MM.1S (cell line): ENCODE measurements around the gene MAPKAPK5.

Source experiments
- DNase-seq: peaks from one replicate; pipeline ENCODE4 v3.0.0-alpha.2; 2015
- H2AFZ ChIP-seq: fragments of 300-600 bp; sonication (generic); 2 replicates; pipeline ENCODE4 v1.6.0; 2016; ENCODE audit warnings: antibody characterized with exemption, low read length
- H3F3A ChIP-seq: fragments of 300-600 bp; sonication (generic); 2 replicates; pipeline ENCODE4 v1.6.1; 2016; ENCODE audit warnings: mild to moderate bottlenecking, antibody characterized with exemption, low read length, moderate library complexity, mixed read lengths; ENCODE audit not compliant: insufficient read depth
- H3K27ac ChIP-seq: fragments of 300-600 bp; sonication (generic); 2 replicates; pipeline ENCODE4 v1.5.1; 2016; ENCODE audit warnings: mild to moderate bottlenecking, low read length
- H3K27me3 ChIP-seq: fragments of 300-600 bp; sonication (generic); replicated peaks from 2 replicates; pipeline ENCODE4 v1.6.0; 2016; ENCODE audit warnings: low read length; ENCODE audit not compliant: insufficient read depth
- H3K36me3 ChIP-seq: fragments of 300-600 bp; sonication (generic); replicated peaks from 2 replicates; pipeline ENCODE4 v1.6.1; 2016; ENCODE audit warnings: mild to moderate bottlenecking, low read length, mixed read lengths; ENCODE audit not compliant: insufficient read depth
- H3K4me1 ChIP-seq: fragments of 300-600 bp; sonication (generic); 2 replicates; pipeline ENCODE4 v1.6.1; 2016; ENCODE audit warnings: low read length, mixed read lengths
- H3K4me2 ChIP-seq: fragments of 300-600 bp; sonication (generic); 2 replicates; pipeline ENCODE4 v1.6.0; 2016; ENCODE audit warnings: low read depth, low read length
- H3K4me3 ChIP-seq: fragments of 300-600 bp; sonication (generic); 2 replicates; pipeline ENCODE4 v1.5.1; 2016; ENCODE audit warnings: low read length, mixed read lengths
- H3K79me2 ChIP-seq: fragments of 300-600 bp; sonication (generic); 2 replicates; pipeline ENCODE4 v1.6.1; 2016; ENCODE audit warnings: mixed run types, low read length, mixed read lengths
- H3K9ac ChIP-seq: fragments of 300-600 bp; sonication (generic); 2 replicates; pipeline ENCODE4 v1.6.1; 2016; ENCODE audit warnings: low read length, mixed read lengths
- H3K9me2 ChIP-seq: fragments of 300-600 bp; sonication (generic); replicated peaks from 2 replicates; pipeline ENCODE4 v1.6.1; 2016; ENCODE audit warnings: mild to moderate bottlenecking, low read length, mixed read lengths; ENCODE audit not compliant: insufficient read depth
- H3K9me3 ChIP-seq: fragments of 300-600 bp; sonication (generic); replicated peaks from 2 replicates; pipeline ENCODE4 v1.6.1; 2016; ENCODE audit warnings: mild to moderate bottlenecking, low read length, mixed read lengths; ENCODE audit not compliant: insufficient read depth
- H4K20me1 ChIP-seq: fragments of 300-600 bp; sonication (generic); 2 replicates; pipeline ENCODE4 v1.6.1; 2016; ENCODE audit warnings: mild to moderate bottlenecking, low read length, moderate library complexity, mixed read lengths; ENCODE audit not compliant: insufficient read depth
- EZH2 ChIP-seq: fragments of 300-600 bp; sonication (generic); optimal IDR thresholded peaks from 2 replicates; pipeline ENCODE3; 2017; ENCODE audit warnings: low read depth, mild to moderate bottlenecking, antibody characterized with exemption, low read length, mixed read lengths
- EZH2phosphoT487 ChIP-seq: fragments of 300-600 bp; sonication (generic); IDR thresholded peaks from 2 replicates; pipeline ENCODE4 v1.6.1; 2018; ENCODE audit warnings: antibody characterized with exemption, low read length
- TF ChIP-seq, protein P1 (sequence below): fragments of 300-600 bp; sonication (generic); IDR thresholded peaks from 2 replicates; pipeline ENCODE4 v1.5.1; 2016; ENCODE audit warnings: antibody characterized with exemption, low read length, mixed read lengths

MAPKAPK5 gene

DNA sequence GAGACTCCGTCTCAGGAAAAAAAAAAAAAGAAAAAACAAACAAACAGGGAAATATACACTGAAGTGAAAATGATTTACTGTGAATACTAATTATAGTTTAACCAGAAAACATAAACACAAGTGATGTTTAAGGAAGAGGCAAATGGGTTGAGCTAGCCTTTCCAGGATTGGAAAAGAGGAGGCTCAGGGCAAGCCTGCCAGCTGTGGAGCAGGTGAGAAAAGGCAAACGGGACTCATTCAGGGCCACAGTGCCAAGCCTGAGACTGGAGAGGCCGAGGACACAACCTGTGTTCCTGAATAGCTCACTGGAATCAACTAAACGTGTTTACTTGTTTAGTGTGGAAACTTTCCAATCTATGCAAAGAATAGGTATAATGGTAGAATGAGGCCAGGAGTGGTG, 35.7 kb upstream of the MAPKAPK5 start:
- no peaks in the 10 kb centered on the region for H3F3A ChIP-seq
- H4K20me1 ChIP-seq: no peaks in the 10 kb centered on the region
- H3K36me3 ChIP-seq: no peaks in the 10 kb centered on the region
- H3K9me3 ChIP-seq: no peaks in the 10 kb centered on the region
- no peaks in the 10 kb centered on the region for H3K27me3 ChIP-seq
- no peak overlapping the region for H3K9ac ChIP-seq
- H3K27ac ChIP-seq: no peak overlapping the region
- H3K4me3 ChIP-seq: no peak overlapping the region
- TF ChIP-seq, protein P1, sequence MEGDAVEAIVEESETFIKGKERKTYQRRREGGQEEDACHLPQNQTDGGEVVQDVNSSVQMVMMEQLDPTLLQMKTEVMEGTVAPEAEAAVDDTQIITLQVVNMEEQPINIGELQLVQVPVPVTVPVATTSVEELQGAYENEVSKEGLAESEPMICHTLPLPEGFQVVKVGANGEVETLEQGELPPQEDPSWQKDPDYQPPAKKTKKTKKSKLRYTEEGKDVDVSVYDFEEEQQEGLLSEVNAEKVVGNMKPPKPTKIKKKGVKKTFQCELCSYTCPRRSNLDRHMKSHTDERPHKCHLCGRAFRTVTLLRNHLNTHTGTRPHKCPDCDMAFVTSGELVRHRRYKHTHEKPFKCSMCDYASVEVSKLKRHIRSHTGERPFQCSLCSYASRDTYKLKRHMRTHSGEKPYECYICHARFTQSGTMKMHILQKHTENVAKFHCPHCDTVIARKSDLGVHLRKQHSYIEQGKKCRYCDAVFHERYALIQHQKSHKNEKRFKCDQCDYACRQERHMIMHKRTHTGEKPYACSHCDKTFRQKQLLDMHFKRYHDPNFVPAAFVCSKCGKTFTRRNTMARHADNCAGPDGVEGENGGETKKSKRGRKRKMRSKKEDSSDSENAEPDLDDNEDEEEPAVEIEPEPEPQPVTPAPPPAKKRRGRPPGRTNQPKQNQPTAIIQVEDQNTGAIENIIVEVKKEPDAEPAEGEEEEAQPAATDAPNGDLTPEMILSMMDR: no peak
- no peak for TF ChIP-seq EZH2phosphoT487
- no peak for TF ChIP-seq EZH2
- H3K4me1 ChIP-seq: no peaks in the 10 kb centered on the region
- no peaks in the 10 kb centered on the region for H3K79me2 ChIP-seq
- no peak overlapping the region for H2AFZ ChIP-seq
- H3K9me2 ChIP-seq: no peaks in the 10 kb centered on the region
- DNase-seq: no peak
- no peak overlapping the region for H3K4me2 ChIP-seq

DNA sequence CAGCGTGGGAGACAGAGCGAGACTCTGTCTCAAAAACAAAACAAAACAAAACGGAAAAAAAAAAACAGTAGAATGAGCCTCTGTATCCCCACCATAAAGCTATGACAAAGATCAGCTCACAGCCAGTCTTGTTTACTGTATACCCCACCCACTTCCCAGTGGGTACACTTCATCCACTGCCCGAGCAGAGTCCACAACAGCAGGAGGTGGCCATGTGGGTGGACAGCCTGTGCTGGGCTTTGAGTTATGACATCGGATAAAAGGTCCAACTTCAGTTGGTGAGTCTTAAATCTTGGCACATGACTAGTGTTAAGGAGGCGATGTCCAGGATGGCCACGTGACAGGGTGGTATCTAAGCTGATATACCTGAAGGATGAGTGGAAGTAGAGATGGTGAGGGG, 34.8 kb upstream of the MAPKAPK5 start:
- TF ChIP-seq, protein P1: no peak
- TF ChIP-seq EZH2phosphoT487 (no peak), EZH2 (no peak)
- no peaks in the 10 kb centered on the region for H3K4me1 ChIP-seq
- H3K36me3 ChIP-seq: no peaks in the 10 kb centered on the region
- H2AFZ ChIP-seq: no peak overlapping the region
- no peaks in the 10 kb centered on the region for H3K9me3 ChIP-seq
- H3K9me2 ChIP-seq: no peaks in the 10 kb centered on the region
- DNase-seq: no peak
- no peak overlapping the region for H3K4me3 ChIP-seq
- no peaks in the 10 kb centered on the region for H4K20me1 ChIP-seq
- H3K79me2 ChIP-seq: no peaks in the 10 kb centered on the region
- no peak overlapping the region for H3K27ac ChIP-seq
- no peaks in the 10 kb centered on the region for H3F3A ChIP-seq
- no peak overlapping the region for H3K4me2 ChIP-seq
- H3K27me3 ChIP-seq: no peaks in the 10 kb centered on the region
- H3K9ac ChIP-seq: no peak overlapping the region

DNA sequence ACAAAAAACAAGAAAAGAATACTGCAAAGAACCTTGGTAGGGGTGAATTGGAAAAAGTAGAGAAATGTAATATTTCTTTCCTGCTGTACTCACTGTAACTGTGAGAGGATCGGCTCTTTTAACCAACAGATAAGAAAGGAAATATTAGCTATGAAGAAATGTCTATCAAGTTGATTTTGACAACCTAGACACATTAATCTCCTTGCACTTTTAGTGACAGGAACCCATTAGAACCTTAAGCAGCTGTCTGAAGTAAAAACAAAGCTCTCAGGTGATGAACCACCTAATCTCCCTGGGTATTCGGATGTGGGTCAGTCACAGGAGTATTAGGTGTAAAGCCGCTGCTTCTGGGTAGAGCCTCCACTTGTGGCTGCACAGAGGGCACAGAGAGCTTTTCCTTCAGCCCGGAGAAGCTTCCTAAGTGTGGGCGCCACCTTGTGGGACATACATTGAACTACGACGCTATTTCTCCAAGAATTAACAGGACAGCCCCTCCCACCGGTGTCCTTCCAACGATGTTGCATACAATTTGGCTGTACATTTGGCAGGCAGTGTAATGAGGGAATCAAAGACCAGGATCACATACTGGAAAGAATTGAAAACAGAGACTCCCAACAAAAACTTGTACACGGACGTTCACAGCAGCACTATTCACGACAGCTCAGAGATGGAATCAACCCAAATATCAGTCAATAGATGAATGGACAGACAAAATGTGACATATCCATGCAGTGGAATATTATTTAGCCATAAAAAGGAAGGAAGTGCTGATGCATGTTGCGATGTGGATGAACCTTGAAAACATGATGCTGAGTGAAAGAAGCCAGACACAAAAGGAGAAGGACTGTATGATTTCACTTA, 28.9 kb upstream of the MAPKAPK5 start:
- Histone ChIP-seq H3K27me3 (no peaks in the 10 kb centered on the region), H2AFZ (0 out of 2 replicates have a peak overlapping the region, but pooled peaks have one; percentile 37), H3K4me2 (peak overlapping the region; percentile 34; the same call in 1 of the 2 replicates), H3K9me2 (no peaks in the 10 kb centered on the region), H3K9me3 (no peaks in the 10 kb centered on the region), H3K27ac (no peak overlapping the region), H3K4me1 (no peaks in the 10 kb centered on the region), H4K20me1 (no peaks in the 10 kb centered on the region), H3K9ac (no peak overlapping the region), H3K36me3 (no peaks in the 10 kb centered on the region), H3K4me3 (no peak overlapping the region), H3K79me2 (no peaks in the 10 kb centered on the region), H3F3A (no peaks in the 10 kb centered on the region)
- TF ChIP-seq, protein P1: peak; percentile 58
- no peak for TF ChIP-seq EZH2phosphoT487
- peak; percentile 68 for DNase-seq
